HG03159 (cell line): Measurements from ENCODE around the gene OR6Y1.

Source experiments
- ATAC-seq: cut with Tn5 transposase; IDR thresholded peaks from one replicate; pipeline ENCODE4 v1.9.1; 2021; ENCODE audit warnings: mild to moderate bottlenecking, moderate library complexity; ENCODE audit not compliant: unreplicated experiment

The OR6Y1 gene, protein sequence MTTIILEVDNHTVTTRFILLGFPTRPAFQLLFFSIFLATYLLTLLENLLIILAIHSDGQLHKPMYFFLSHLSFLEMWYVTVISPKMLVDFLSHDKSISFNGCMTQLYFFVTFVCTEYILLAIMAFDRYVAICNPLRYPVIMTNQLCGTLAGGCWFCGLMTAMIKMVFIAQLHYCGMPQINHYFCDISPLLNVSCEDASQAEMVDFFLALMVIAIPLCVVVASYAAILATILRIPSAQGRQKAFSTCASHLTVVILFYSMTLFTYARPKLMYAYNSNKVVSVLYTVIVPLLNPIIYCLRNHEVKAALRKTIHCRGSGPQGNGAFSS

DNA sequence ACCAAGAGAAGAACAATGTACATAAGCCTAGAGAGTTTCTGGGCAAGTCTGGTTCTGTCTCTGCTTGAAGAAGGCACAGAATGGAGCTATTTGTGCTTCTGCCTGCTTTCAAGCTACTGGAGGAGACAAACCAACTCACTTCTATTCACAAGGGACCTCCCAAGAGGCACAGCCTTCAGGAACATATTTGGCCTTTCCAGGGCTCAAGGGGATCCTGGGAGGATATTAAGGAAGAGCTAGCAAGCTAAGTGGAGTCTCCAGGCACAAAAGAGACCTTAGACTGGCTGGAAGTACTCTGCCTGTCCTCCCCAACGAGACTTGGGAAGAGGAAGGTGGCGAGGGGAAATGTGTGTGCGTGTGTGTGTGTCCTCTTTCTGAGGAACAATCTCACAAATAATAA, at the start of gene OR6Y1:
OR6Y1 (minus strand) TSS at position 54 of the 400 bp plus-strand sequence. CDS start 6,300 bp downstream, outside the sequence.
- ATAC-seq, result no peak

DNA sequence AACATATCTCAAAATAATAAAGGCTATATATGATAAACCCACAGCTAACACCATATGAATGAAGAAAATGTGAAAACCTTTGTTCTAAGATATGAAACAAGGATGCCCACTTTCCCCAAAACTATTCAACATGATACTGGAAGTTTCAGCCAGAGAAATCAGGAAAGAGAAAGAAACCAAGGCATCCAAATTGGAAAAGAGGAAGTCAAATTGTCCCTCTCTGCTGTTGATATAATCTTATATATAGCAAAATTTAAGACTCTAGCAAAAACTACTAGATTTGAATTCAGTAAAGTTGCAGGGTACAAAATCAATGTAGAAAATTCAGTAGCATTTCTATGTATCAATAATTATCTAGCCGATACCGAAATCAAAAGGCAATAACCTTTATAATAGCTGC, 46.5 kb upstream of the OR6Y1 start:
- no peak for ATAC-seq

DNA sequence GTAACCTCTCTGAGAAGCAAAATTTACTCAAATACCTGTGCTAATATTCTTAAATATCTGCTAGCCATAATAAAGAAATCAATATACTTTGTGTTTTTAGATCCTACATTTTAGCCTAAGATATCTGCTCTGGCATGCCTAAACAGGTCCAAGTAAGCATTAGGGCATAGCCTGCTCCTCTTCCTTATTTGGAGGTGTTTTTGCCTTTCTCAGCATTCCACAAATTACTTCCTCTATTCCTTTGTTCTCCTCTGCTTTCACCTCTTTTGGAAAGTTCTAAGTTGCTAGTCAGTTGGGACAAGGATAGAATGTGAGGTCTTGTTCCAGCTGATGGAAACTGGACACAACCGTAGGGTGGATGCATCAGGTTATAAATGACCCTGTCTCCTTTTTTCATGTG, 32.7 kb upstream of the OR6Y1 start:
- no peak for ATAC-seq

DNA sequence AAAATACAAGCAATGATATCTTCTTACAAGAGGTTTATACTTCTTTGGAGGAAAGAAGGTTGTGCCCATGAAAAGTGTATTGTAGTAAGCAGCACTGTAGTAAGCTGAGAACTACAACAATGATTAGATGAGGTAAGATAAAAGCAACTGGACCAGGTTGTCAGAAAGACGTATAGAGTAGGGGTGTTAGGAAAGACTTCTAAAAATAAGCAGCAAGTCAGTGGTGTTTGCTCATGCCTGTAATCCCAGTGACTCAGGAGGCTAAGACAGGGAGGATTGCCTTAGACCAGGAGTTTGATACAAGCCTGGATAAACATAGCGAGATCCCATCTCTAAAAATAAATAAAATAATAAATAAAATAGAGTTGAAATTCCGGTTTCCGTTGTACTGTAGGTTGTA, 29.8 kb upstream of the OR6Y1 start:
- ATAC-seq, result no peak

DNA sequence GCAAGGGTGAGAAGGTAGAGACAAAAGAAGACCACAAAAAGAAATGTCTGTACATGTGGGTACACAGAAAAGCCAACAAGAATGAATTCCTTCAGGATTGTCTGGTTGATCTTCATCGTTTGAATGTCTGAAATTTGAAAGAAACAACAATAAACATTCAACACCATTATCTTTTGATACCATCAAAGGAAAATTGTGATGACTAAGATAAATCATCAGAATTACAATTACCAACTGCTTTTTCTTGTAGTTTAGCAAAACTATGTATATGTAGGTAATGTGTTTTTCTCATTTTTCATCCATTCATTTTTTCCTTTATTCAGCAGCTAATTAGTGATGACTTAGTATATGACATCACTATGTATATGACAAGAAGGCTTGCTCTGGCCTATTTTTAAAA, 25.5 kb upstream of the OR6Y1 start, which contains the start of gene OR10X1:
OR10X1 (minus strand) TSS at position 167 of the 400 bp plus-strand sequence; CDS start at position 167, 0 bp downstream.
- ATAC-seq, result no peak

DNA sequence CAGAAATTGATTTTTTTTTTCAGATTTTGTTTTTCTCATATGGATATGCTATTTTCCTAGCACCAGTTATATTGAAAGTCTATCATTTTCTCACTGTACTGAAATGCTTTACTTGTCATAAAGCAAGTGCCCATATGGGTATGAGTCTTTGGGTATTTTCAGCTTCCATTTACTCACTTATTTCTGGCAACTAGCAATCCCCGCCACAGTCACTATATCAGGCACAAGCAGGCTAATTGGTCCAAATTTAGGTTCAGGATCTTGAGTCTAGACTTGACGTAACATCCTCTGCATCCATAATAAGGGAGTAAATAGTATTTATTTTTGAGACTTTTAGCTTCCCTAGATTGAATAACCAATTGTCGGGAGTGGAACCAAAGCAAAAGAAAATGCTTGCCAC, 23.4 kb upstream of the OR6Y1 start:
- no peak for ATAC-seq

DNA sequence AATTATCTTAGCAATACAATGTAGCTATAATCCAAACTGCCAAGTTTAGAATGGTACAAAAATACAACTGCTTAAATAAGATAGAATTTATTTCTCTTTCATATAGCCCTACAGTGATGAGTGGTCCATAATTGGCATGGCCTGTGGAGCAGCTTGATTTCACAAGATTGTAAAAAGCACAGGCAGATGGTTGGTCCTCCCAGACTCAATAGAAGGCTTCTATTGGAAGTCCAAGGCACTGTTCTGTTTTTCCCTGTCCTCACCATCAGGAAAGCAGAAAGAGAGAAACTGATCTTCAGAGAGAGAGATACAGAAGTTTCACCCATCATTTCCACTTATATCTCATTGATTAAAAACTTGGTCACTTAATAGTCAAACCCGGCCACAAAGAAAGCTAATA, 18.0 kb upstream of the OR6Y1 start:
- no peak for ATAC-seq

DNA sequence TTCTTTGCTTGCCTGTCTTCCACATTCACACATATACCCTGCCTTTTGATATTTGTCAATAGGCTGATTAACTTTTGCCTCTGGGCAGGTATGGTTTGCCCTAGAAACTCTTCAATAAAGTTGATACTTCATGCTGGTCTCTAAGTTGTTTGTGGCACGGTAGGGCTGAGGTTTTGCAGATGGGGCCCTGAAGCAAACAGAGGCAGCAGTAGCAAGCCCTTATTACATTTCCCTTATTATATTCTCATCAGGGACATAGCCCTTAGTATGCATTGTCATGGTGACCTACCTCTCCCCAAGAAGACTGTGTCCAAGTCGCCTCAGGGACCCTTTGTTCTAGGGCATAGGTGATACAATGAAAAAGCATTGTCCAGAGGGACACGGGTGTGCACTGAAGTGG, 16.3 kb upstream of the OR6Y1 start, which contains the start of gene OR6P1:
OR6P1 (minus strand) TSS at position 101 of the 400 bp plus-strand sequence. CDS start 6,976 bp downstream, outside the sequence.
- no peak for ATAC-seq

DNA sequence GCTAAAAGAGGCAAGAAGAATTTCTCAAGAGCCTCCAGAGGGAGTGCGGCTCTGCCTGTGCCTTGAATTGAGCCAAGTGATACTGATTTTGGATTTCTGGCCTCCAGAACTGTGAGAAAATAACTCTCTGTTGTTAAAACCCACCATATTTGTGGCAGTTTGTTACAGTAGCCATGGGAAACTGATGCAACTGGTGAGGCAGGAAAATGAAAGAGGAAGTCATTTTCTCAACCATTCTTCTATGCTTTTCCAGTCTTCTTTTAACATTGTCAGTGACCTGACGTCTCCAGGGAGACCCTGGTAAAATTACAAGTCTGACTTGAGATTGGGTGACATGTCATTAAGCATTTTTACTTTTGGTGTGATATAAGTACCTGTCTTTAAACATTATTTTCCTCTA, 10.4 kb upstream of the OR6Y1 start:
- no peak for ATAC-seq

DNA sequence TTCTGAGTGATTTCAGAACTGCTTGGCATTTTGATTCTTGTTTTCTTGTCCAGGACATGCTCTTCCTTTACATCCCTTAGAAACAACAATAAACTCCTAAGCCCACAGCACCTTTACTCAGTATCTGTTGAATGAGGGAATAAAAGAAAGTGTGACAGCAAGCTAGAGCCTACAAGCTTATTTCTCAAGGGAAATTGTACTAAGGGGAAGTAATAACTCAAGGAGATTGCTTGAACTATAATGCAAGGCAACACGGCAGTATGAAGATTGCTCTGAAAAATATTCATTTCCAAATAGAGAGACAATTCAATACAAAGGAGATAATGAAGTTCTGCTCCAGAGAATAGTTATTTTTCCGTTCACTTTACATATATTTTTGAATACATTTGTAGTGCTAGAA, 9.6 kb upstream of the OR6Y1 start:
- ATAC-seq, result no peak

DNA sequence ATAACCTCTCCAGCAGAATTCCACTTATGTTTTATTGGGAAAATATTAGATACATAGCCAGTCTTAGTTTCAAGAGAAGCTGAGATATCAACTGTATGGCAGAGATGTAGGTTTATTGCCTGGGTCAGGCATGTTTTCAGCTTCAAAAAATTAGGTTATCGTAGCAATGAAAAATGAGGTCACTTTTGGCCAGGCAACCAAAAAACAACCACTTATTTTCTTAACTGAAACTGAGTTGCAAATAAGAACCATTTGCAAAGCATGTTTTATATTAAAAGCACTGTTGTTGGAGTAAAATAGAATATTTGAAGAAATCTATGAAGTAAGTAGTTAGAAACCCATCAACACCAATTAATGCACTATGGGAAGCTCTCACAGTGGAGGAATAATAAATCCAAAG, 5.5 kb upstream of the OR6Y1 start:
- ATAC-seq, result no peak

DNA sequence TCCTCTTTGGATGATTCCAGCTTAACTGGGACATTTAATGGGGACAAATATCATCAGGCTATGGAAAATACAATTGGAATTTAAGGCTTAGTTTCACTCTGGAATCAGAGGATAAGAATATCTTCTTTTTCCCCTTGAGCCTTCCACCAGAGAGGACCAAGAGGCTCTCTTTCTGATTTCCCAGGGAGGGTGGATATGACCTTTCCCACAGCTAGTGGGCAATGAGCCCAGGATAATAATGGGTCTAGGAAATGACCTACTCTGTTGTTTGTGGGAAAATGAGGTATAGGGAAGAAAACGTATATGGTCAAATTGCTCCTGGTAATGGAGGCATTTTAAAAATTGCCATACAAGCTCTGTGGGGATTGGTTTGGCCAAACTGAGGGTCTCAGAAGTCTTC, 1.9 kb downstream of the OR6Y1 start:
- no peak for ATAC-seq

DNA sequence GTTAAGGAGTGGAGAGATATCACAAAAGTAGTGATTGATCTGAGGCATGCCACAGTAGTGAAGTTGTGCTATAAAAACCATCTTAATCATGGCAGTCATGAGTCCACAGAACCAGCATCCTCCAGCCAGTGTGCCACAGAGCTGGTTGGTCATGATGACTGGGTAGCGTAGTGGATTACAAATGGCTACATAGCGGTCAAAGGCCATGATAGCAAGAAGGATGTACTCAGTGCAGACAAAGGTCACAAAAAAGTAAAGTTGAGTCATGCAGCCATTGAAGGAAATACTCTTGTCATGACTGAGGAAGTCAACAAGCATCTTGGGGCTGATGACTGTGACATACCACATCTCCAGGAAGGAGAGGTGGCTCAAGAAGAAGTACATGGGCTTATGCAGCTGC, 6.7 kb downstream of the OR6Y1 start:
- no peak for ATAC-seq

DNA sequence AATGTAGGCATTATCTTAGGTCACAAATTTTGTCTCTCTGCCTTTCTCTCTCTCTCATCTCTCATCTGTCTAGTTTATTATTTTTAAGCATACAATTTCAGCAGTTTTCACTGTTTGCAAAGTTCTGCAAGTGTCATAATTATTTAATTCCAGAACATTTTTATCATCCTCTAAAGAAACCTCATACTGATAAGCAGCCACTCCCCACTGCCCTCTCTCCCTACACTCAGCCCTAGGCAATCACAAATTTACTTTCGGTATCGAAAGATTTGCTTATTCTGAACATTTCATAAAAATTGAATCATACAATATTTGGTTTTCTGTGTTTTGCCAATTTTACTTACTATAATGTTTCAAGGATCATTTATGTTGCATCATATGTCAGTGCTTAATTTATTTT, 16.6 kb downstream of the OR6Y1 start:
- ATAC-seq, result no peak

DNA sequence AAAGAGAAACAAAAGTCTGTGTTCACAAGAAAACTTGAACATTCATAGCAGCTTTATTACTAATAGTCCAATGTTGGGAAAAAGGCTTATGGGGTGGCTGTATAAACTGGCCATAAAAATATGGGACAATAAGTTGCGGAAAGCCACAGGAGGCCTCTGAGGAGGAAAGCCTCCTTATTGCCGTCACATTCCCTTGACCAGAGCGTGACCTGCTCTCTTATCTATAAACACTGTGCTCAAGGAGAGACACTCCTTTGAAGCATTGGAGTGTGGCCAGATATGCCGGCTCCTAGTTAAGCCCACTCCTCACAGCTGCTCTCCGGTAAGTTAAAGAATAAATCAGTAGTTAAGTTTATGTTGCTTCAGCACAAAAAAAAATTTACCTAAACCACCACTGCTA, 19.7 kb downstream of the OR6Y1 start:
- no peak for ATAC-seq

DNA sequence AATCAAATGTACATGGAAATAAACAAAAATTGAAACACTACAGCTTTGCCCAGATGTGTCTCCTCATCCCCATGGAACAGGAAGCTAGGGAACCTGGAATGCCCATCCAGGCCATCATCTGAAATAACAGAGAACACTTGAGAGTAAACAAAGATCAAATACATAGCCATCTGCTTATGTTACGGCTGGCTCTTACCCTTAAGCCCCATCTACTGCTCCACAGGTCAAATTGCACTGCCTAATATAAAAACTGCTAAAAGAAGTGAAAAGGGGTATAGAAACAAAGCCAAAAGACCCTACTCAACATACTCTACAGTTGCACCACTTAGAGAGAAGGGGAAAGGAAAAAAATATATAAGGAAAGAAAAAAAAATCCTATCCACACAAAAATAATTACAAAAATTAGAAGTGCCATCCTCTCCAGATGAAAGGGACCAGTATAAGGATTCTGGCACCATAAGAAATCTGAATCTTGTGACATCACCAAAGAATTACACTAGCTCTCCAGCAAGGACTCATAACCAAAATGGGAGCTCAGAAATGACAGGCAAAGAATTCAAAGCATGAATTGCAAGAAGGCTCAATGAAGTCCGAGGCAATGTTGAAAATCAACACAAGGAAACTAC, 26.9 kb downstream of the OR6Y1 start:
- ATAC-seq, result peak; percentile 72

DNA sequence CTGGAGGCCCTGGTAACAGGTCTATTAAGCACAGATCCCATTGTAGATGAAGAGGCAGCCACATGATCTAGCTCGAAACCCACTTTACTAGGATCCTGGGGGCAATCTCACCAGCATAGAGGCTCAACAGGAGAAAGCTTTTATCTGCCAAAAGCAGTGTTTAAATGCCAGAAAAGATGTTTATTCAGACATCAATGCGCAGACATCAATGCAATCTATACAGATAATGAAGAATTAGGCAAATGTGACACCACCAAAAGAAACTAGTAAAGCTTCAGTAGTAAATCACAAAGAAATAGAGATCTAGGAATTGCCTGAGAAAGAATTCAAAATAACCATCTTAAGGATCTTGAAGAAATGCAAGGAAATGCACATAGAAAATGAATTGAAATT, 32.5 kb downstream of the OR6Y1 start:
- no peak for ATAC-seq

DNA sequence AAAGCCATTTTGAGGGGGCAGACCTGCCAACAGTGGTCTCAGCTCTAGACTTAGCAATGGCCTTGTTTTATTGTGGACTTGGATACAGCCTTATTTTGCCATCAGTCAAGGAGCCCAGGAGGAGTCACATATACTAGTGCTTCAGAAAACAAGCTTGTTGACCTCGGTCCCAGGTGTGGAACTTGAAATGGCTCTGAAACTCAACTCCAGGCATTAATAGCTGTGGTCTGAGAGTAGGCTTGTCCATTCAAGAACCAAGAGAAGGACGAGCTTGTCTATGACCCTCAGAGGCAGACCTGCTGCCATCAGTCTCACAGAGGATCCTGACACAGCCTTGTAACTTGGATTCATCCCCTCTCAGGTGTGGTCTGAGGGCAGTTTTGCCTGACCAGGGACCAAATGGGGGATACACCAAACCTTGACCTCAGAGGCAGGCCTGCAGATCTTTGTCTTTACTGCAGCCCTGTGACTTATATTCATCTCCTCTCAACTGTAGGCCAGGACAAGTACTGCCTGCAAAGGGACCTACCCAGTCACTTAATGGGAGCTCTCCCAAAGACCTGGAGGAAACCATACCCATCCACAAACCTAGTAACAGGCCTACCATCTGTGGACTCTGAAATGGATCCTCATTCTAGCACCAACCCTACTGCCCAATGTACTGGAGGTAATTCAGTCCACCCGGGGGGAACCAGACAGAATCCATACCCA, 33.1 kb downstream of the OR6Y1 start:
- ATAC-seq, result no peak

DNA sequence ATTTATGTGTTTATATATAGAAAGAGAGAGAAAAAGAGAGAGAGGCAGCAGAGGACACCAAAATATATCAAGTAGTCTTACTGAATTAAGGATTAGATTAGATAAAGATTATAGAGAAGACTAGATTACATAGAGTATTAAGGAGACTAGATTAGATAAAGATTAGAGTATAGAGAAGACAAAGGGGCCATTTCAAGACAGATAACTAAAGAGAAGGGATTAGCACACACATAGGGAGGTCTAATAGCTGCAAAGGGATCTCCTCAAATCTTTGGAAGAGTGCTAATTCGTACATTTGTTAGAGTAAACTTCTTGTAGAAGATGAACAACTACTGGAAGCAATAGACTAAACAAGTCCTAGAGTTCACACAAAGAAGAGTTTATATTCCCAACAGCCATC, 34.2 kb downstream of the OR6Y1 start:
- ATAC-seq, result no peak

DNA sequence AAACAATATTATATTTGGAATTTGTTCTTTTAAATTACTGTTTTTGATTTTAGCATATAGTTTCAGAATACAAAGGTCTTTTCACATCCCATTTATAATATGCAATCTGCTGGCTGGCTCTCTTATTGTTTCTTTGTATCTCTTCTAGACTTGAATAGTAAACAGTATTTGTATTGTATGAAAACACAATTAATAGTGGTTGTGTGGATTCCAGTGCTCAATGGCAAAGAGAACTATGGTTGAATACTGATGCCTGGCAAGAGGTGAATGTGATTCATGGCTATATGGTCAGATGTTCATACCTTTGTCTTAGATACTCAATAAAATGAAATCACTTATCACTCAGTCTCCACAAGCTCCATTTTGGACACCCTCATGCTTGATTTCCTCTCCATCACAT, 37.2 kb downstream of the OR6Y1 start:
- no peak for ATAC-seq

DNA sequence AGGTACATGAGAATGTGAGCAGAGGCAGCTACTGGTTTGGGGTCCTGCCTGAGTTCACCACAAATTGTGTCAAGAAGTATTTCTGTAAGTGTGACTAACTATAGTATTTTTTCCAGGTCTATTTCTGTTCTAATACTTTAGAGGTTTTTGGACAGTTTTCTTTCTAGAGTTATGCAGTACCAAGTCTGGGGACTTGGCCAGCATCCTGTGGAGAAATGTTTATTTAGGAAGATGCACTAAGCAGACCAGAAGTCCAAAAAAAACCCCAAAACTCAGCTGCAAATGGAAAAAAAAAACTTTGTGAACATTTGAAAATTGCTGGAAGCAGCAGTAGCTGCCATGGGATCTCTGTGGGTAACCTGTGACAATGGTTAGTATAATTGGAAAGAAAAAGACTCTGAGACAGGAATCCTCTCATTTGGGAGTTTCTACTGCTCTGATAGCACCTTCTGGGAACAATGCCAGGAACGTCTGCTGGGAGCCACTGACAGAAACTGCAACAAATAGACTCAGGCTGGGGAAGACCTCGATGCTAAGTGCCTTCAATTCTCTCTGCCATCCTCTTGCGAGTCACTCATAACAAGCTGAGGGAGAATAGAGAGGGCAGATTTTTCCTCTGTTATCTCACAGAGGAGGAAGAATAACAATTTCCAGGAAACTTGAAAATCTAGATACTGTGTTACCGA, 44.6 kb downstream of the OR6Y1 start:
- no peak for ATAC-seq
